ENCODE results near the gene TMEM183A.

Gene TMEM183A

GRCh38 chr1:203031467-203031866, 24.3 kb downstream of the TMEM183A start:
- DNase-seq (ENCODE audit: low read depth): peak; percentile 21

GRCh38 chr1:203033287-203033686, 26.1 kb downstream of the TMEM183A start:
- DNase-seq (ENCODE audit: low read depth): no peak

GRCh38 chr1:203033917-203034316, 26.7 kb downstream of the TMEM183A start:
- no peak for DNase-seq (ENCODE audit: low read depth)

DNA sequence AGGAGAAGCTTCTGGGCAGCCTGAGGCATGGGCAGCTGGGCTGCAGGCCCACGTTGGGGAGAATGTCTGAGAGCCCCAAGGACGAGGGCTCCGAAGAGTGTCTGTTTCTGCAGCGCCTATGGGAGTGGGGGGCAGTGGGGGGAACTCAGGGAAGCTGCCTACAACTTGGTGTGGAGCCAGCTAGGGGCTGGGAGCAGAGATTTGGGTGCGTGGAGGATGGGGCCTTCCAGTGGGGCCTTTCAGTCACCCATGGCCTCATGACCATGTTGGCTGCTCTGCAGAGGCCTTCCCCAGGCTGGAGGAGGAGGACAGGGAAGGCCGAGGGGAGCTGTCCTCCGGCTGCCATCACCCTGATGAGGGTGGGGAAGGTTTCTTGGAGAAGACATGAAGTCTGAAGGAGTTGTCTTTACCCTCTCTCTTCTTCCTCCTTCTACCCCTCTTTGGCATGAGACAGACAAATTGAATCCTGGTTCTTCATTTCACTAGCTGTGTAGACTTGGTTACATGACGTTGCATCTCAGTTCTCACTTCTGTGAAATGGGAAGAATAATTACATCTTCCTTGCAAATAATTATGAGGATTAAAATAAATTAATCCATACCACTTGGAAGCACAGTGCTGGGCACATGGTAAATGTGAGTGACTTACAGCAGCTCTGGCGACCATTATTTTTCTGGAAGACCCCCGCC, 27.4 kb downstream of the TMEM183A start:
- no peak for DNase-seq (ENCODE audit: low read depth)

GRCh38 chr1:203035111-203036000, 28.2 kb downstream of the TMEM183A start:
- DNase-seq (ENCODE audit: low read depth): no peak

GRCh38 chr1:203036135-203036534, 29.0 kb downstream of the TMEM183A start:
- DNase-seq (ENCODE audit: low read depth): no peak

DNA sequence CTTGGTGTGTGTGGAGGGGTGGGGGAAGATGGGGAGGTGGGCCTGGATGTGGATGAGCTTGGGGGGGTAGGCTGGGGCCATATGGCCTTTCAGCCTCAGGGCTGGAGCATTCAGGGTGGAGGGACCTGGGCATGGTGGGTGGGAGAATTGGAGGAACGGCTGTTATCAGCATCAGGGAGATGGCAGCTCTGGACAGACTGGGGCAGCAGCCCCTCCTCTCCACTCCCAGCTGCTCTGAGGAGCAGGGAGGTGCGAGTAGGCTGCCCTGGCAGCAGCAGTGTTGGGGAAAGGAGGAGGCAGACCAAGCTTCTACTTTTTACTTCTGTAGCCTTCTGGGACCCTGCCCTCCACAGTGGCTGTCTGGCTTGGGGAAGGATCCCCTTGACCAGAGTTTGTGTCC, 29.4 kb downstream of the TMEM183A start:
- no peak for DNase-seq (ENCODE audit: low read depth)

- no peak for DNase-seq (ENCODE audit: low read depth)
These were observed 30.5 kb downstream of the TMEM183A start for GRCh38 chr1:203037509-203038190.

- peak; percentile 18 for DNase-seq (ENCODE audit: low read depth)
These were observed 31.1 kb downstream of the TMEM183A start for GRCh38 chr1:203038217-203038741.

GRCh38 chr1:203038891-203039608, 31.9 kb downstream of the TMEM183A start:
- DNase-seq (ENCODE audit: low read depth): peak; percentile 53

DNA sequence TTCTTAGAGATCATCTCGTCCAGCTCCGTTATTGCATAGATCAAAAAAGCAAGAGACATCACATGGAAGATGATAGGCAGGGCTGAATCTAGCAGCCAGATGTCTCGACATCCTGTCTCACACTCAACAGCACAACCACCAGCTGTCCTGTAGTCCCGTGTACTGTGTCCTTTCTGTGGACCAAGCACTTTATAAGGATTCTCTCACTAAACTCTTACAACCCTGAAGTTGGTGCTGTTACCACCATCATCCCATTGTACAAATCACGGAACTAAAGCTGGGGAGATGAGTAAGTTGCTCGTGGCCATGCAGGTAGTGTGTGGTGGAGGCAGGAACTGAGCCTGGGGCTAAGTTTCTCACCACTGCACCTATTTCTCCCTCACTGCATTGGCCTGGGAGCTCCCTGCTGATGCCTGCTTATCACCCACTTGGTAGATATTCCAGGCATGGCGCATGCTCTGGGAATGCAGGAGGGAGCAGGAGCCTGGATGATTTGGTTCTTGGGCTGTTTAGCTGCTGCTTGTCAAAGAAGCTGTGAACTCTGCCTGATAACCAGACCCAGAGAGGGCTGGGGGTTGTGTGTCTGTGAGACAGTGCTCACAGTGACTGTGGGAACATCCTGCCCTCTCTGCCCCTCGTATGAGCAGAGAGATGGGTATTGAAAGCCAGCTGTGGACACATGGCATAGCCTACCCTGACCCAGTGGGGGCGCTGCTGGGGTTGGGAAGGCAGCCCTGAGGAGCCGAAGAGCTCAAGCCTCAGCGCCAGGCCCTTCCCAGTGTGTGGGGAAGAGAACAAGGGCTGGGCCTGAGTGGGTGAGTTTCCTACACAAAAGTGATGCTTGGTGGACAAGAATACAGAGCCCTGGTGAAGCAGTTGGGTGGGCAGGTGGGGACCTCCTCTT, 32.7 kb downstream of the TMEM183A start:
- no peak for DNase-seq (ENCODE audit: low read depth)

GRCh38 chr1:203040513-203041275, 33.5 kb downstream of the TMEM183A start:
- DNase-seq (ENCODE audit: low read depth): no peak

DNA sequence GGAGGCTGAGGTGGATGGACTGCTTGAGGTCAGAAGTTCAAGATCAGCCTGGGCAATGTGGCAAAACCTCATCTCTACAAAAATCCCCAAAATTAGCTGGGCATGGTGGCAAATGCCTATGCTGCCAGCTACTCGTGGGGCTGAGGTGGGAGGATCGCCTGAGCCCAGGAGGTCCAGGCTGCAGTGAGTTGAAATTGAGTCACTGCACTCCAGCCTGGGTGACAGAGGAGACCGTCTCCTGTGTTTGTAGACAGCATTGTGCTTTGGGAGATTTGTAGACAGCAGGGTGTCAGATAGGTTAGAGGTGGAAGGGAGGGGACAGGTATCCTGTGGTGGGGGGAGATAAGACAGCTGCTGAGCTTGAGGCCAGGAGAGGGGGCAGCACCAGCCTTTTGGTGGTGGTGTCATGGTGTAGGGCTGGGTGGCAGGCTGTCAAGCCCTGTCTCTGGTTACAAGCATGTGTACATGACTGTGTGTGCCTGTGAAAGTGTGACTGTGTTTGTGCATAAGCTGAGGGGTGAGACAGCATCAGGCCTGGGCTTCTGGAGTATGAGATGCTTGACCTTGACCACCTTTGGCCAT, 34.3 kb downstream of the TMEM183A start:
- no peak for DNase-seq (ENCODE audit: low read depth)

GRCh38 chr1:203043830-203044545, 36.8 kb downstream of the TMEM183A start:
- no peak for DNase-seq (ENCODE audit: low read depth)

DNA sequence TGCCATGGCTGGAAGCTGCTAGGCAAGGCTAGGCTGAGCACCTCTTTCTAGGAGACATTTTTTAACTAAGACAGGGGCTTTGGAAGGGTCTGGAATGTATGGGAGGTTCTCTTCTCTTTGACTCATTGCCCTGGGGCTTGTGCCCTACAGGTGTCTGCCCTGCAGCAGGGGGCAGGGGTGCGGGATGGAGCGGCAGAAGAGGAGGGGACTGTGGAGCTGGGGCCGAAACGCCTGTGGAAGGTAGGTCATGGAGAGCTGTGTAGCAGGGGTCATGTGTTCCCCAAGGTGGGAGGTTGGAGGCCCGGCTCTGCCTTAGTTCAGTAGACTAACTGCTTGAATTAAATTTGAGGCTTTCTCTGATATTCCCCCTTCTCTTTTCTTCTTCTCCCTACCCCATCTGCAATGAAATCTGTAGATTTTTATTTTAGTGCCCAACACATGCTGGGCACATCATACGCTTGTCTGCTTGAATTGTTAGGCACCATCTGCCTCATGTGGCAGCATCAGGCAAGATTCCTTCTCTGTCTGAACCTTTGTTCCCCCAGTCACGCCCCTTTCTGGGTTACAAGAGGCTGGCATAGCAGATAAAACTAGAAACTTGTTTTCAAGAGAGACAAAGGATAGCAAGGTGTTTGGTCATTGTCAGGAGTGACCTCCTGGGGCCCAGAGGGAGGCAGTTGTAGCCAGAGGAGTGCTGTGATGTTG, 37.5 kb downstream of the TMEM183A start:
- DNase-seq (ENCODE audit: low read depth): no peak

DNA sequence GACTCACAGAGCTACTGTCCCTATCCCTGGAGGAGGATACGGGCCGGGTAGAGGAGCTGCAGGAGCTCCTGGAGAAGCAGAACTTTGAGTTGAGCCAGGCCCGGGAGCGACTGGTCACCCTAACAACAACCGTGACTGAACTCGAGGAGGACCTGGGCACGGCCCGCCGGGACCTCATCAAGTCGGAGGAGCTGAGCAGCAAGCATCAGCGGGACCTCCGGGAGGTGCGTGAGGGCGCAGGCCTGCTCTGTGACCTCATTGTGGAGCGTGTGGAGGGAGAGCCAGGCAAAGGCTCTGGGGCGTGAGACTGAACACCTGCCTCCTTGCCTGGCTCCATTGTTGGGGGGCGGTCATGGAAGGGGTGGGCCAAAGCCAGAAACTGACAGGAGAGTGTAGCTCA, 38.2 kb downstream of the TMEM183A start:
- DNase-seq (ENCODE audit: low read depth): no peak

- no peak for DNase-seq (ENCODE audit: low read depth)
These were observed 38.8 kb downstream of the TMEM183A start for GRCh38 chr1:203045821-203046594.
